Subcutaneous adipose tissue (tissue), 4 donors: ENCODE data around the gene SNRNP48. TPM values are rescaled to one million over a fixed set of nuclear protein-coding genes. Genes with fewer than 3 reads are reported as not detected.

ENCODE experiments used
- total RNA-seq, 4 donors: library from RNA; depleted of rRNA; stranded (reverse); fragments of >200 nt; gene quantifications; one replicate each; pipeline ENCODE4 v1.1.0, GENCODE V29; 2016
- TF ChIP-seq, protein P1 (sequence below): fragments of 450-650 bp; IDR thresholded peaks from one replicate; pipeline ENCODE4 v1.5.1; 2016; ENCODE audit warnings: low read depth, mild to moderate bottlenecking, control low read depth, antibody characterized with exemption, moderate library complexity

The SNRNP48 gene
- total RNA-seq, 4 donors from 2014 or later: 13.8 to 20.6 (median 14.8) TPM

DNA sequence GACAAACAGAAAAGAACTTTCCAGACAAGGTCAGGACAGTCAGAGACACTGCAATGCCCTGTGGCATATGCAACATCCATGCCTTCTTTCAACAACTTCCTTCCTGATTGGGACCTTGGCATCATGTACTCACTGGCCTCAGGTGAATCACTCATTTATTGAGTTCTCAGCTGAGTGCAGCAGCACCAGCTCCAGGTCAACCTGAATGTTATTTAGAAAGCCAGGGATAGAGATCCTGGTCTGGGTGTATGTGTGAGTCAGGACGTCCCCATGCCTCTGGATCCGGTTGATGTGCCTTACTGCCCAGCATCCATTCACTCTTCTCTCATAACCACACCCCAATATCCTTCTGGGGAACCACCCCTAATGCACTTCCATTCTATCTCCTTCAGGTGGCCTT, 54.4 kb downstream of the SNRNP48 start:
- TF ChIP-seq, protein P1, sequence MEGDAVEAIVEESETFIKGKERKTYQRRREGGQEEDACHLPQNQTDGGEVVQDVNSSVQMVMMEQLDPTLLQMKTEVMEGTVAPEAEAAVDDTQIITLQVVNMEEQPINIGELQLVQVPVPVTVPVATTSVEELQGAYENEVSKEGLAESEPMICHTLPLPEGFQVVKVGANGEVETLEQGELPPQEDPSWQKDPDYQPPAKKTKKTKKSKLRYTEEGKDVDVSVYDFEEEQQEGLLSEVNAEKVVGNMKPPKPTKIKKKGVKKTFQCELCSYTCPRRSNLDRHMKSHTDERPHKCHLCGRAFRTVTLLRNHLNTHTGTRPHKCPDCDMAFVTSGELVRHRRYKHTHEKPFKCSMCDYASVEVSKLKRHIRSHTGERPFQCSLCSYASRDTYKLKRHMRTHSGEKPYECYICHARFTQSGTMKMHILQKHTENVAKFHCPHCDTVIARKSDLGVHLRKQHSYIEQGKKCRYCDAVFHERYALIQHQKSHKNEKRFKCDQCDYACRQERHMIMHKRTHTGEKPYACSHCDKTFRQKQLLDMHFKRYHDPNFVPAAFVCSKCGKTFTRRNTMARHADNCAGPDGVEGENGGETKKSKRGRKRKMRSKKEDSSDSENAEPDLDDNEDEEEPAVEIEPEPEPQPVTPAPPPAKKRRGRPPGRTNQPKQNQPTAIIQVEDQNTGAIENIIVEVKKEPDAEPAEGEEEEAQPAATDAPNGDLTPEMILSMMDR: no peak

DNA sequence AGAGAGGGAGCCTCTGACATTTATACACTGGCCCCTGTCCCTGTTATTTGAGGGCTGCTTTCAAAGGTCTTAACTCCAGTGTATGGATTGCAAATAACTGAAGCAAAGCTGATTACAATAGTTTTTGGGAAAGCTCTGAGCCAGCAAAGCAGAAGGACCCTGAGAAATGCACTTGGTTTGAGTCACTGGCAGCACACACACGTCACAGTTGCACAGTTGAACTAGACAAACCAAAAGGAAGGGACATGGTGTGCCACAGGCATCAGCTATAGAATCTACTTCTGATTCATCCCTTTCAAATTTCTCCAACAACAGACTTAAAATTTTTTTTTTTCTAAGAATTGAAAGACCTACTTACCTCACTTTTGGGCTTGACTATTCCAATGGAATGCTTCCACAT, 56.4 kb downstream of the SNRNP48 start:
- TF ChIP-seq, protein P1: no peak

DNA sequence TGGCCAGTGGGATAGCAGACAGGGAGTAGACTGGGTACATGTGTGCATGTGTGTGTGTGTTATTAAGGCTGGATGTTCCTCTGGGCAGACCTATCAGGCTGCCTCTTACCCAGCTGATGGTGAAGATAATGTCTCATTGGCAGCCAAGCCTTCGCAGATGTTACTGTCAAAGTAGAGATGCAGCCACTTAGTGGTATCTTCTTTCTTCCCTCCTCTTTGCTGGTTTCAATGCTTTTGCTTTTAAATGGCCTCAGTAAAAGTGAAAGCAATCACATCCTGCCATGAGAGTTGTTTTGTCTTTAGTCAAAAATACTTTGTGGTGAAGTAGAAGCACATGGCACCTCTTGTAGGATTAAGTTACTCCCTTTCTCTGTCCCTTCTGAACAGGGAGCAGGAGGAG, 57.5 kb downstream of the SNRNP48 start:
- TF ChIP-seq, protein P1: no peak

DNA sequence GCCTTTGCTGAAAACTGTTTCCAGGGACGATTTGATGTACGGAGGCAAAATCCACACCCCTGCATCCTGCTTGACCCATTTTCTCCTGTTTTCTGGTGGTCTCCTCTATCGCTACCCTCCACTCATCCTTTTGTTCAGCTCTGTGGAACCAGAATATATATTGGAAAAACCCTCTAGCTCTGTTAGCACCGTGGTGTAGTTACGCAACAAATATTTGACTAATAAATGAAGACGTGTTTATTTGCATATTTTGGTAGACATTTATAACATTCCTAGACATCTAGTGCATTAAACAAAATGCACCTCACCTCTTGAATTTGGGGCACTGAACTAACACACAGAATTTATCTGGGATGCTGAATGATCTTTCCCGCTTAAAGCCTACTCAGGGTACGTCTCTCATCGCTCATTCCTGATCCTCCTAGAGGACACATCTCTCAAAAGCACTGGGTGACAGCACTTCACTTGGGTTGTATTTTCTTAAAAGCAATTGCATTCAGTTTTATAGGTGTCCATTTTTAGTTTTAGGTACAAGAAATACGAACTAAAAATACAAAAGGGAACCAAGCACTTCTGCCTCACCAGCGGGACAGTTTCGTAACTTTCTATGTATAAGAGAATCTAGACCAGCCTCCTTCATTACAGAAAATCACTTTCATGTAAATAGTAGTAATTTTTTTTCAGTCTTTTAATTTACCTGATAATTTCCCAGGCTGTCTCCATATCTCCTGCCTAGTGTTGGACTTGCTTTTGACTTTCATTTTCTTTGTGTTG, 59.2 kb downstream of the SNRNP48 start:
- TF ChIP-seq, protein P1: no peak

DNA sequence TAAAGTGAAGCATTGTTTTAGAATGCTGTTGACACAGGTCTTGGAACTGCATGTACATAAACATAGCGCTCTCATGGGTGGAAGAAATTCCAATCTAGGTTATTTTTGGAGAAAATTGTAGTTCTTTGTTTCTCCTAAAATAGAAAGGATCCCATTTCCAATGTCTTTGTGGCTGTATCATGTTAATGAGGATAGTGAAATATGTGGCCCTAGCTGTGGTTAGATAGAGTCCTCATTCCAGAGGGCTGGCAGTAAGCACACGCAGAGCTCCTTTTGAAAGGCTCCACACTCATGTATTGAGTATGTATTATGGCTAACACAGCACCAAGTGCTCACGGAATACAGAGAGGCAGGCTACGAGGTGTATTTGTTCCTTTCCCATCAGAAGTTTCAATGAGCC, 60.9 kb downstream of the SNRNP48 start:
- TF ChIP-seq, protein P1: no peak

DNA sequence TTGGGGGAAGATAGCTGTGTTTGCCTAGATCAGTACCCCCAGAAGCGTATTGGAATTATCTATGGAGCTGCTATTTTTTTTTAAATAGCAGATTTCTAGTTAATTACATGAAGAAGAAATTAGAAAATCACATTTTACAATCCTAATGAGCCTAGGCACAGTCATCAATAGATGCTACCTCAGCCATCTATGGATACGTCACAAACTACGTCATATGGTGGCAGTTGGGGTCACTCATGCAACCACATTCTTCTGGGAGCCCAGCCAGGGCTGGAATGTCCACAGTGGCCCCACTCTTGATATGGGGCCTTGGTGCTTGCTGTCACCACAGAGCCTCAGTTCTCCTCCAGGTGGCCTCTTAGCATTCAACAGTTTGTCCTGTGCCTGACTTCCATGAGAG, 63.0 kb downstream of the SNRNP48 start:
- TF ChIP-seq, protein P1: no peak

DNA sequence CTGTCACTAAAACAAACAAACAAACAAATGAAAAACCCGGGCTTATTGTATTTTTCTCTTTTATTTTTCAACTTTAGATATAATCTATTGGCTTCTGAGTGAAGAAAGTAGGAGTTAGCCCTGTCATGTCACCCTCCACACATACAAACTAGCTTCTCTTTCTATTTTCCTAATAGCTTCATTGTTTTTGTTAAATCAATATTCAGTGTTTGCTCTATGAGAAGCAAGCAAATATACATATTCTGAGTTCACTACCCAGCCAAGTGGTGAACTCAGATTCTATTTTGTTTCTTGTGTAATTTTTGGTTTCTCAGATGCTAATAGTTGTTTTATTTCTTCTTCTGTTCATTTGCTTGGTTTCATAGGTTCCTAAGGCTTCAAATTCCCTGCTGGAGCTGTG, 66.4 kb downstream of the SNRNP48 start:
- TF ChIP-seq, protein P1: no peak
